GM13976 (cell line): ENCODE data around the gene NCAPG2.

ENCODE experiments used
- DNase-seq: peaks from one replicate; pipeline ENCODE4 v3.0.0; 2012; ENCODE audit warnings: low spot score
- CTCF ChIP-seq: IDR thresholded peaks from 2 replicates; pipeline ENCODE4 v1.5.1; 2012; ENCODE audit warnings: borderline replicate concordance, mild to moderate bottlenecking; ENCODE audit not compliant: insufficient read depth; ENCODE audit errors: extremely low read depth, missing control alignments, control extremely low read depth
- in situ Hi-C: fragments of 300-500 bp; cut with MboI; formaldehyde crosslinking; loops from one replicate; pipeline ENCODE4 v1.12.0; 2022; ENCODE audit warnings: low sequenced_read_pairs, mixed read lengths, inconsistent platforms; ENCODE audit not compliant: unreplicated experiment

NCAPG2 gene

GRCh38 chr7:158749396-158749795 is 44.8 kb upstream of the NCAPG2 start:
- in situ Hi-C loops = no loop called here
- DNase-seq = no peak
- no peak for TF ChIP-seq CTCF

- DNase-seq = no peak
- in situ Hi-C loops = no loop called here
- TF ChIP-seq CTCF = no peak
These were observed 43.7 kb upstream of the NCAPG2 start for GRCh38 chr7:158748335-158748734.

- in situ Hi-C loops = no loop called here
- no peak for TF ChIP-seq CTCF
- DNase-seq = no peak
These were observed 42.8 kb upstream of the NCAPG2 start for GRCh38 chr7:158747408-158747807.

- TF ChIP-seq CTCF = no peak
- in situ Hi-C loops = no loop called here
- DNase-seq = no peak
These were observed 42.4 kb upstream of the NCAPG2 start for GRCh38 chr7:158746957-158747356.

GRCh38 chr7:158745057-158745715 is 40.6 kb upstream of the NCAPG2 start:
- in situ Hi-C loops = no loop called here
- TF ChIP-seq CTCF = no peak
- no peak for DNase-seq

- DNase-seq = no peak
- no peak for TF ChIP-seq CTCF
- in situ Hi-C loops = no loop called here
These were observed 39.5 kb upstream of the NCAPG2 start for GRCh38 chr7:158744070-158744469.
